ENCODE results near the gene ANK3. TPM values are rescaled to one million over a fixed set of nuclear protein-coding genes. Genes with fewer than 3 reads are reported as not detected.
"Not testable (repeated sequence)": the region's sequence is repeated elsewhere in the genome, so short reads cannot be mapped to it uniquely, and the experiment has no call there.

ANK3 gene
- total and polyA plus RNA-seq, 10 donors = 2.0 to 133 (median 62.9) TPM

DNA sequence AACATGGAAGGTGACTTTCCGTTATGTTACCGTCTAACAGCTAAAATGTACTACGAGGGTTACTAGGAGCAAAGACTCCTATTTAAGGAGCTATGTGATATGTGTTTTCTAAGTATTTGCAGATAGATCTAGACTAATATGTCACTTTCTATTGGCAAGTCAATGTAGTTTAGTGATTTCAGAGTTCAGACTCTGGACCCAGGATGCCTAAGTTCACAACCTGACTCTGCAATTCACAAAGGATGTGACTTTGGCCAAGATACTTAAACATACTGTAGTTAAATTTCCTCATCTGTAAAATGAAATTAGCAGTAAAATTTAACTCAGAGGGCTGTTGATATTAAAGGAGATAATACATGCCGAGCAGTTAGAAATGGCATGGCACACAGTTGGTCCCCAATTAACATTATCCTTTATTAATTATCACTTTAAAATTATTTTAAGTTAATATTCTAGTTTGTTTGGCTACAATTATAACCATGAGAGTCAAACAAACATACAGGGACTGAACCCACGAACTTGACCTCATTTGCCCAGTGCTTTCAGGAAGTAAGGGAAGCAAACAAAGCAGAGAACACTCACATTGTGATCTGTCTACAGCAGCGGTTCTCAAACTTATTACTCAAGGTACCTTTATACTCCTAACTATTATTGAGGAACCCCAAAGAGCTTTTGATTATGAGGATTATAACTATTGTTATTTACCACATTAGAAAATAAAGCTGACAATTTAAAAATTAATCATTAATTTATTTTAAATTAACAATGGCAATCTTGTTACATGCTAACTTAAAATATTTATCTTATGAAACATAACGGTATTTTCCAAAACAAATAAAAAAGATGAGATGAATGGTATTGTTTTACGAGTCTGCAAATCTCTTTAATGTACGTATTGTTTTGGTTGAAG, 94.4 kb downstream of the ANK3 start:
- TF ChIP-seq, protein P1, sequence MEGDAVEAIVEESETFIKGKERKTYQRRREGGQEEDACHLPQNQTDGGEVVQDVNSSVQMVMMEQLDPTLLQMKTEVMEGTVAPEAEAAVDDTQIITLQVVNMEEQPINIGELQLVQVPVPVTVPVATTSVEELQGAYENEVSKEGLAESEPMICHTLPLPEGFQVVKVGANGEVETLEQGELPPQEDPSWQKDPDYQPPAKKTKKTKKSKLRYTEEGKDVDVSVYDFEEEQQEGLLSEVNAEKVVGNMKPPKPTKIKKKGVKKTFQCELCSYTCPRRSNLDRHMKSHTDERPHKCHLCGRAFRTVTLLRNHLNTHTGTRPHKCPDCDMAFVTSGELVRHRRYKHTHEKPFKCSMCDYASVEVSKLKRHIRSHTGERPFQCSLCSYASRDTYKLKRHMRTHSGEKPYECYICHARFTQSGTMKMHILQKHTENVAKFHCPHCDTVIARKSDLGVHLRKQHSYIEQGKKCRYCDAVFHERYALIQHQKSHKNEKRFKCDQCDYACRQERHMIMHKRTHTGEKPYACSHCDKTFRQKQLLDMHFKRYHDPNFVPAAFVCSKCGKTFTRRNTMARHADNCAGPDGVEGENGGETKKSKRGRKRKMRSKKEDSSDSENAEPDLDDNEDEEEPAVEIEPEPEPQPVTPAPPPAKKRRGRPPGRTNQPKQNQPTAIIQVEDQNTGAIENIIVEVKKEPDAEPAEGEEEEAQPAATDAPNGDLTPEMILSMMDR (IDR thresholded peaks at IDR 0.05 in 8 of 11, conservative IDR thresholded peaks at IDR 0.05 in 3 of 11) = no peak
- TF ChIP-seq POLR2A (IDR thresholded peaks at IDR 0.05) (no peak), POLR2AphosphoS5 (IDR thresholded peaks at IDR 0.05) (no peak)
- no peak overlapping the region for H3K4me3 ChIP-seq
- H3K9me3 ChIP-seq = no peaks in the 10 kb centered on the region
- H3K4me1 ChIP-seq = no peaks in the 10 kb centered on the region
- peak overlapping the region in 4 of 8 donors; percentile 39 to 66 (median 52) for H3K27ac ChIP-seq
- no peaks in the 10 kb centered on the region for H3K36me3 ChIP-seq
- DNase-seq = no peak
- 83 to 85% (median 84%) methylated on average over 9 of the region's 9 CpGs for WGBS, 5 donors
- intact Hi-C loops (cut with DNase I; ENCODE audit: low total_unique reads) = no loop called here
- H3K27me3 ChIP-seq (replicated peaks in 1 of 7) = no peaks in the 10 kb centered on the region

DNA sequence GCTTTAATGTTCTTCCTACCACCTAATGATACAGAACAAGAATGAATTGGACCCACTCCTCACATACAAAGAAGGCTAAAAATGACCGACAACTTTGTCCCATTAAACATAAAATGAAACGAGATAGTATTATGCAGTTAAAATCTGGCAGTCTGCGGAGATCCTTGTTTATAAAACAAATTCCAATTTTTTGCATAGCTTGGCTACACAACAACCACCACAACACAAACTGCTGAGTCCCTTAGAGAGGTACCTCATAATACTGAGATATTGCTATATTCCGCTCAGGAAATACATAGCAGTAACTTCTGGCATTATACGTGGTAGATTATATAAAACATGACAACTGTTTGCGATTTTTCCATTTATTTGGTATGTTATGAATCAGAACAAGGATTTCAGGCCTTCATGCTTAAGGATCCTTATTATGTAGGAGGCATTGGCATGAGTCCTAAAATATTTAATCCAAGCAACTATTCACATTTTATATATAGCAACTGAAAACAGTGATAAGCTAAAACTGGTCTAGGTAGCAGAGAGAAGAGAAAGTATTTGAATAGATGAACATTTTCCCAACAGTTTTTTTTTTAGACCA, 96.0 kb downstream of the ANK3 start:
- Histone ChIP-seq H3K36me3 (no peaks in the 10 kb centered on the region), H3K9me3 (no peaks in the 10 kb centered on the region), H3K27ac (peak overlapping the region in 3 of 8 donors; percentile 29 to 63 (median 38)), H3K4me1 (no peaks in the 10 kb centered on the region), H3K4me3 (no peak overlapping the region), H3K27me3 (replicated peaks in 1 of 7) (no peaks in the 10 kb centered on the region)
- TF ChIP-seq POLR2AphosphoS5 (IDR thresholded peaks at IDR 0.05) (no peak), POLR2A (IDR thresholded peaks at IDR 0.05) (no peak)
- TF ChIP-seq, protein P1 (IDR thresholded peaks at IDR 0.05 in 8 of 11, conservative IDR thresholded peaks at IDR 0.05 in 3 of 11) = no peak
- no peak for DNase-seq
- 76 to 92% (median 84%) methylated on average over 6 of the region's 6 CpGs for WGBS, 5 donors
- intact Hi-C loops (cut with DNase I; ENCODE audit: low total_unique reads) = no loop called here

DNA sequence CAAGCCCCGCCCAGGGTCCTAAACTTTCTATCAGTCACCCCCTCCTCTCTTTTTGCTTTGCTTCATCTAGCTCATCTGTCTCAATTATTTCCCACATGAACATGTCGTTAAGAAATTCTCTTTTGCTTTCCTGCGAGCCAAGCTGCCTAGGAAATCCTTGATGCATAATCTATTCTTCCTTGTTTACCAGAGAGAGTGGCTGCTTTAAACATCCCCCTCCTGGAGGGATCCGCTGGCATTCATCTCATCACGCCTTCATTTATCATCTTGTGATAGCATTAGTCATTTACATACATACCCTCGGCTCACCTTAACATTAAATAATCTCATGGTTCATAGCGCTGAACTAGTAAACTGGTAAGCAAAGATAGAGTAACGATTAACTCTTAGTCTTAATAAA, 96.7 kb downstream of the ANK3 start:
- intact Hi-C loops (cut with DNase I; ENCODE audit: low total_unique reads) = no loop called here
- Histone ChIP-seq H3K9me3 (no peaks in the 10 kb centered on the region), H3K4me3 (no peak overlapping the region), H3K4me1 (no peaks in the 10 kb centered on the region), H3K27me3 (replicated peaks in 1 of 7) (no peaks in the 10 kb centered on the region), H3K36me3 (no peaks in the 10 kb centered on the region), H3K27ac (peak overlapping the region in 3 of 8 donors; percentile 29 to 63 (median 38))
- 73 to 87% (median 83%) methylated on average over 8 of the region's 8 CpGs for WGBS, 5 donors
- no peak for TF ChIP-seq POLR2AphosphoS5 (IDR thresholded peaks at IDR 0.05)
- TF ChIP-seq, protein P1 (IDR thresholded peaks at IDR 0.05 in 8 of 11, conservative IDR thresholded peaks at IDR 0.05 in 3 of 11) = no peak
- no peak for TF ChIP-seq POLR2A (IDR thresholded peaks at IDR 0.05)
- DNase-seq = no peak

DNA sequence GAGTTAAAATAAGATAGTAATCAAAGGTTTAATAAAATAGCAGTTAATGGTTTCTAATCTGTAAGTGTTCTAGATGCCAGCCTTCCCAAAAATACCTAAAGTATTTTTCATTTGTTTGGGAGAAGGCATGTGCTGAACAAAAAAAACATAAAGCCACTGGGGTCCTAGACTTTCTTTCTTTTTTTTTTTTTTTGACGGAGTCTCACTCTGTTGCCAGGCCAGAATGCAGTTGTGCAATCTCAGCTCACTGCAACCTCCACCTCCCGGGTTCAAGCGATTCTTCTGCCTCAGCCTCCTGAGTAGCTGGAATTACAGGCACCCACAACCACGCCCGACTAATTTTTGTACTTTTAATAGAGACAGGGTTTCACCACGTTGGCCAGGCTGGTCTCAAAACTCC, 97.1 kb downstream of the ANK3 start:
- H3K27me3 ChIP-seq (replicated peaks in 1 of 7); H3K4me3 ChIP-seq; H3K9me3 ChIP-seq; intact Hi-C loops (cut with DNase I; ENCODE audit: low total_unique reads); H3K4me1 ChIP-seq; DNase-seq; H3K36me3 ChIP-seq: not testable (repeated sequence)
- H3K27ac ChIP-seq = peak overlapping the region in 2 of 8 donors; percentile 38 to 63
- 67 to 85% (median 83%) methylated on average over 6 of the region's 6 CpGs for WGBS, 5 donors

Measured in spleen (tissue), 11 donors.